Stimulated activated CD8-positive, alpha-beta memory T cell treated with anti-CD3 and anti-CD28 coated beads, Interleukin-15, amount 100 ng/mL, for 48 hours (primary cell): ENCODE data around the gene BBS1.

Experiments
- DNase-seq, 2 donors: peaks; one replicate each; pipeline ENCODE4 v3.0.0-alpha.2; 2020; ENCODE audit warnings: low read depth in 2 of 2

Gene BBS1

GRCh38 chr11:66549696-66550095, 39.3 kb downstream of the BBS1 start:
- no peak for DNase-seq

- no peak for DNase-seq
These were observed 40.5 kb downstream of the BBS1 start for GRCh38 chr11:66550887-66551286.

- DNase-seq = no peak
These were observed 44.2 kb downstream of the BBS1 start for GRCh38 chr11:66554602-66555001.

GRCh38 chr11:66555416-66555815, 45.0 kb downstream of the BBS1 start:
- DNase-seq = no peak

- no peak for DNase-seq
These were observed 45.7 kb downstream of the BBS1 start for GRCh38 chr11:66556086-66556485.

- DNase-seq = no peak
These were observed 47.4 kb downstream of the BBS1 start for GRCh38 chr11:66557733-66558326.

- peak in 1 of 2 donors; percentile 20 for DNase-seq
These were observed 48.9 kb downstream of the BBS1 start for GRCh38 chr11:66559142-66559865.

- DNase-seq = no peak
These were observed 49.6 kb downstream of the BBS1 start for GRCh38 chr11:66559866-66560676.

GRCh38 chr11:66561178-66561974, 50.9 kb downstream of the BBS1 start:
- no peak for DNase-seq

GRCh38 chr11:66561975-66562248, 51.5 kb downstream of the BBS1 start:
- DNase-seq = no peak

GRCh38 chr11:66562275-66562674, 51.8 kb downstream of the BBS1 start:
- no peak for DNase-seq

- no peak for DNase-seq
These were observed 52.6 kb downstream of the BBS1 start for GRCh38 chr11:66562907-66563583.

- DNase-seq = no peak
These were observed 53.4 kb downstream of the BBS1 start for GRCh38 chr11:66563832-66564231.

- no peak for DNase-seq
These were observed 54.1 kb downstream of the BBS1 start for GRCh38 chr11:66564538-66564937.

- DNase-seq = no peak
These were observed 54.5 kb downstream of the BBS1 start for GRCh38 chr11:66564984-66565383.

GRCh38 chr11:66566221-66566620, 55.8 kb downstream of the BBS1 start:
- DNase-seq = no peak

- no peak for DNase-seq
These were observed 57.3 kb downstream of the BBS1 start for GRCh38 chr11:66567787-66568123.

- DNase-seq = peak; percentile 55
These were observed 57.9 kb downstream of the BBS1 start, which contains the start of gene CTSF for GRCh38 chr11:66568124-66568916. Gene CTSF, minus strand, starts transcription at chr11:66568606. Its CDS starts 120 bp downstream, at chr11:66568486.

GRCh38 chr11:66569076-66569475, 58.6 kb downstream of the BBS1 start:
- no peak for DNase-seq

- DNase-seq = no peak
These were observed 59.8 kb downstream of the BBS1 start for GRCh38 chr11:66570079-66570849.
